Endothelial cell of umbilical vein (primary cell): ENCODE results near the gene MINAR1. TPM values are rescaled to one million over a fixed set of nuclear protein-coding genes. Genes with fewer than 3 reads are reported as not detected.

Experiments
- BruUV-seq: library from RNA; stranded (reverse); fragments of 400-500 nt; replicated peaks from 2 replicates; lab custom pipeline; 2021; lab: Mats Ljungman, UMichigan
- CTCF ChIA-PET: fragments of 300-600, 350-600 bp; sonication (Branson Sonifier 250); formaldehyde crosslinking; loops from one replicate; lab custom pipeline; 2021; ENCODE audit warnings: antibody characterized with exemption, inconsistent platforms; lab: Charles Lee
- POLR2A ChIA-PET: fragments of 300-600, 350-600 bp; sonication (Branson Sonifier 250); formaldehyde crosslinking; loops from one replicate; lab custom pipeline; 2021; ENCODE audit warnings: antibody characterized with exemption, inconsistent platforms; lab: Charles Lee
- DNase-seq: peaks from one replicate; pipeline ENCODE4 v3.0.0-alpha.2; 2011; ENCODE audit warnings: low read depth, low spot score
- FAIRE-seq: peaks from 2 replicates; lab custom pipeline; 2011; peaks lifted over from hg19 to GRCh38; lab: Jason Lieb, UNC
- H2AFZ ChIP-seq: 2 replicates; pipeline ENCODE4 v1.6.0; 2012; ENCODE audit warnings: low read depth, low read length, control low read depth, inconsistent platforms
- H3K27ac ChIP-seq: 2 replicates; pipeline ENCODE4 v1.5.1; 2011; ENCODE audit warnings: low read depth, mild to moderate bottlenecking, control low read depth, low read length, moderate library complexity; ENCODE audit not compliant: insufficient read depth
- H3K27me3 ChIP-seq, 2 experiments: 2 replicates each; pipeline versions ENCODE4 v1.6.0 to v1.6.1; 2011; ENCODE audit warnings: low read length in 2 of 2, mixed read lengths in 1 of 2; ENCODE audit not compliant: control insufficient read depth in 2 of 2, insufficient read depth in 2 of 2
- H3K36me3 ChIP-seq, 2 experiments: 2 replicates in 1 of 2; 3 replicates in 1 of 2; pipeline ENCODE4 v1.5.1; 2011; ENCODE audit warnings: low read length in 2 of 2, mild to moderate bottlenecking in 1 of 2, moderate library complexity in 1 of 2; ENCODE audit not compliant: control insufficient read depth in 2 of 2, insufficient read depth in 2 of 2; ENCODE audit errors: extremely low read depth in 1 of 2
- H3K4me1 ChIP-seq: 3 replicates; pipeline ENCODE4 v1.5.1; 2011; ENCODE audit warnings: mild to moderate bottlenecking, low read length; ENCODE audit not compliant: control insufficient read depth, insufficient read depth; ENCODE audit errors: extremely low read depth
- H3K4me2 ChIP-seq: 2 replicates; pipeline ENCODE4 v1.6.1; 2011; ENCODE audit warnings: low read length, control low read depth, mixed read lengths; ENCODE audit not compliant: insufficient read depth
- H3K4me3 ChIP-seq, 3 experiments: fragments of 200-600 bp in 1 of 3; sonication (generic), shearing (Covaris generic) in 1 of 3; replicated peaks in 1 of 3; 2 replicates each; pipeline ENCODE4 v1.5.1; 2011 to 2016; ENCODE audit warnings: control low read depth in 3 of 3, low read length in 3 of 3, mild to moderate bottlenecking in 2 of 3, inconsistent platforms in 1 of 3, low read depth in 1 of 3, moderate library complexity in 1 of 3; ENCODE audit not compliant: insufficient read depth in 1 of 3
- H3K79me2 ChIP-seq: 2 replicates; pipeline ENCODE4 v1.6.0; 2012; ENCODE audit warnings: low read length, inconsistent platforms; ENCODE audit not compliant: control insufficient read depth, insufficient read depth
- H3K9ac ChIP-seq: replicated peaks from 2 replicates; pipeline ENCODE3; 2011; ENCODE audit warnings: low read length, control low read depth; ENCODE audit not compliant: insufficient read depth; ENCODE audit errors: extremely low read depth
- H3K9me1 ChIP-seq: replicated peaks from 3 replicates; pipeline ENCODE4 v1.6.0; 2011; ENCODE audit warnings: mild to moderate bottlenecking, low read length; ENCODE audit not compliant: control insufficient read depth, insufficient read depth; ENCODE audit errors: extremely low read depth
- H3K9me3 ChIP-seq: replicated peaks from 2 replicates; pipeline ENCODE4 v1.5.1; 2012; ENCODE audit warnings: low read length, inconsistent platforms; ENCODE audit not compliant: control insufficient read depth, insufficient read depth
- H4K20me1 ChIP-seq: replicated peaks from 2 replicates; pipeline ENCODE3; 2011; ENCODE audit warnings: mild to moderate bottlenecking, low read length; ENCODE audit not compliant: control insufficient read depth, insufficient read depth; ENCODE audit errors: extremely low read depth
- EZH2 ChIP-seq: IDR thresholded peaks from 2 replicates; pipeline ENCODE4 v1.6.1; 2012; ENCODE audit warnings: borderline replicate concordance, low read depth, mild to moderate bottlenecking, moderate library complexity, low read length, inconsistent platforms; ENCODE audit not compliant: severe bottlenecking
- FOS ChIP-seq: IDR thresholded peaks from 2 replicates; pipeline ENCODE4 v1.6.1; 2011; ENCODE audit warnings: mild to moderate bottlenecking, low read length, moderate library complexity, borderline replicate concordance; ENCODE audit not compliant: insufficient read depth
- GATA2 ChIP-seq: IDR thresholded peaks from 2 replicates; pipeline ENCODE4 v1.7.0; 2011; ENCODE audit warnings: low read depth, mild to moderate bottlenecking, moderate library complexity, mixed read lengths, low read length; ENCODE audit not compliant: insufficient read length, insufficient read depth
- JUN ChIP-seq: IDR thresholded peaks from 2 replicates; pipeline ENCODE4 v1.6.1; 2011; ENCODE audit warnings: borderline replicate concordance, low read depth; ENCODE audit not compliant: insufficient read length, insufficient read depth
- MYC ChIP-seq: IDR thresholded peaks from one replicate; pipeline ENCODE4 v1.6.1; 2011; ENCODE audit warnings: mild to moderate bottlenecking, low read depth, low read length
- POLR2A ChIP-seq: IDR thresholded peaks from 2 replicates; pipeline ENCODE4 v1.6.1; 2012; ENCODE audit warnings: low read depth, mild to moderate bottlenecking, control low read depth, low read length
- POLR2AphosphoS5 ChIP-seq: IDR thresholded peaks from 2 replicates; pipeline ENCODE4 v1.6.1; 2012; ENCODE audit warnings: low read depth, mild to moderate bottlenecking, control low read depth, low read length, moderate library complexity; ENCODE audit not compliant: insufficient read depth
- dilution Hi-C: fragments of 300-500 bp; cut with MboI; formaldehyde crosslinking; loops from one replicate; pipeline ENCODE4 v1.15.0; 2019; ENCODE audit warnings: low sequenced_read_pairs; ENCODE audit not compliant: extremely low pct_ligation_motif_present
- intact Hi-C: fragments of 100-400 bp; cut with micrococcal nuclease; formaldehyde crosslinking; loops from one replicate; pipeline ENCODE4 v1.10.0; 2022
- polyA plus RNA-seq, 4 experiments: library from polyadenylated mRNA; depleted of rRNA in 3 of 4; stranded (reverse) in 3 of 4; unstranded in 1 of 4; fragments of >200 nt; gene quantifications; 2 replicates each; pipeline versions ENCODE4 v1.2.1 to v1.2.3, GENCODE V29; 2011 to 2012; ENCODE audit warnings: missing spikeins in 1 of 4
- total RNA-seq: library from RNA; stranded (reverse); gene quantifications from 2 replicates; pipeline ENCODE4 v1.2.3, GENCODE V29; 2021
- TF ChIP-seq, protein P1 (sequence below), 2 donors: IDR thresholded peaks; 1 replicate in 1 of 2; 2 replicates in 1 of 2; pipeline ENCODE4 v1.5.1; 2011; ENCODE audit warnings: low read length in 2 of 2, mild to moderate bottlenecking in 2 of 2, moderate library complexity in 2 of 2, control low read depth in 1 of 2, inconsistent platforms in 1 of 2, low read depth in 1 of 2; ENCODE audit not compliant: insufficient read depth in 1 of 2; ENCODE audit errors: extremely low read depth in 1 of 2
- TF ChIP-seq, protein P2 (sequence below): IDR thresholded peaks from 2 replicates; pipeline ENCODE4 v1.6.1; 2011; ENCODE audit not compliant: insufficient read depth, insufficient read length

MINAR1 gene
- total and polyA plus RNA-seq, 2 donors (not counting 3 experiments of a cell fraction or from before 2014, with no cell fraction given), result 0.33 to 0.93 TPM

DNA sequence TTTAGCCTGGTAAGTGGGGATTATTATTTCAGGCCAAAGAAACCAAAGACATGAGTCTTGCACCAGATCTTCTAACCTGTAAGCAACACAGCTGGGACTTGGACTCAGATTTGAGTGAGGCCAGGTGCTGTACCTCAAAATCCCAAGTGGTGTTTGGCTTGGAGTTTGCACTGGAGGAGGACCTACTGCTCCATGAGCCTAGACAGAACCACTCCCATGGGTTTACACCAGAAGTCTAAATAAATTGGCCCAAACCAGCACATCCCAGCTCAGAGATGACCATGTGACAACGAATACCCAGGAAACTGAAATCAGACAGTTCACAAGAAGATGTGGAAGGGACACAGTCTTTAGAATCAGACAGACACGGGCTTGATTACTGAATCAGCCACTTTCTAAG lies 47.5 kb downstream of the MINAR1 start:
- H3K4me2 ChIP-seq, result no peak overlapping the region
- H3K4me1 ChIP-seq, result no peaks in the 10 kb centered on the region
- BruUV-seq, result no TSS peak
- ChIA-PET POLR2A (no interaction called here), CTCF (no interaction called here)
- no peaks in the 10 kb centered on the region for H3K9me3 ChIP-seq
- DNase-seq, result no peak
- no peaks in the 10 kb centered on the region for H3K27me3 ChIP-seq
- H3K27ac ChIP-seq, result no peak overlapping the region
- dilution Hi-C loops (no loop called here), intact Hi-C loops (no loop called here)
- no peaks in the 10 kb centered on the region for H3K36me3 ChIP-seq
- no peak overlapping the region for H3K9ac ChIP-seq
- no peak overlapping the region for H3K4me3 ChIP-seq
- H4K20me1 ChIP-seq, result no peaks in the 10 kb centered on the region
- no peak for TF ChIP-seq JUN
- TF ChIP-seq, protein P1, sequence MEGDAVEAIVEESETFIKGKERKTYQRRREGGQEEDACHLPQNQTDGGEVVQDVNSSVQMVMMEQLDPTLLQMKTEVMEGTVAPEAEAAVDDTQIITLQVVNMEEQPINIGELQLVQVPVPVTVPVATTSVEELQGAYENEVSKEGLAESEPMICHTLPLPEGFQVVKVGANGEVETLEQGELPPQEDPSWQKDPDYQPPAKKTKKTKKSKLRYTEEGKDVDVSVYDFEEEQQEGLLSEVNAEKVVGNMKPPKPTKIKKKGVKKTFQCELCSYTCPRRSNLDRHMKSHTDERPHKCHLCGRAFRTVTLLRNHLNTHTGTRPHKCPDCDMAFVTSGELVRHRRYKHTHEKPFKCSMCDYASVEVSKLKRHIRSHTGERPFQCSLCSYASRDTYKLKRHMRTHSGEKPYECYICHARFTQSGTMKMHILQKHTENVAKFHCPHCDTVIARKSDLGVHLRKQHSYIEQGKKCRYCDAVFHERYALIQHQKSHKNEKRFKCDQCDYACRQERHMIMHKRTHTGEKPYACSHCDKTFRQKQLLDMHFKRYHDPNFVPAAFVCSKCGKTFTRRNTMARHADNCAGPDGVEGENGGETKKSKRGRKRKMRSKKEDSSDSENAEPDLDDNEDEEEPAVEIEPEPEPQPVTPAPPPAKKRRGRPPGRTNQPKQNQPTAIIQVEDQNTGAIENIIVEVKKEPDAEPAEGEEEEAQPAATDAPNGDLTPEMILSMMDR (IDR thresholded peaks at IDR 0.05; ENCODE audit: extremely low read depth in 1 of 2, insufficient read depth in 1 of 2, low read depth in 1 of 2, low read length in 2 of 2), result no peak
- no peak for TF ChIP-seq FOS
- TF ChIP-seq GATA2, result no peak
- no peak for TF ChIP-seq POLR2A
- TF ChIP-seq POLR2AphosphoS5, result no peak
- no peak for FAIRE-seq
- no peaks in the 10 kb centered on the region for H3K79me2 ChIP-seq
- no peak overlapping the region for H2AFZ ChIP-seq
- H3K9me1 ChIP-seq, result no peaks in the 10 kb centered on the region

DNA sequence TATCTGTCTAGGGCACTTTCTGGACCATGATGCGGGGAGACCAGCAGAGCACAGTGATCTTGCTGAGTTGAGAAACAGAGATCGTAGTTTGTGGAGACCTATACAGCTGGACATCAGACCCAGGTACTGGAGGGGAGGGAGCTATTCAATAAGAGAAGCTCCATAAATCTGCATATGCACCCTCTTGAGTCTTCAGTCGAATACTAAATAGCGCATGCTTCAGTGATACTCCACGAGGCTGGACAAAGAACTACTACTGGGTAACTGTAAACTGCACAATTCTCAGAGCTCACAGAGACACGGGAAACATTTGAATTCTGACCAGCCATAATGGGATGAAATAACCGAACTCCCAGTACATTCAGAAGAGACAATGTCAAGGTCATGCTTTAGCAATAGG lies 49.7 kb downstream of the MINAR1 start:
- Histone ChIP-seq H3K36me3 (no peaks in the 10 kb centered on the region), H3K27me3 (no peaks in the 10 kb centered on the region), H3K4me3 (no peak overlapping the region), H3K27ac (no peak overlapping the region), H2AFZ (no peak overlapping the region), H3K9ac (no peak overlapping the region), H3K79me2 (no peaks in the 10 kb centered on the region), H3K4me1 (no peaks in the 10 kb centered on the region), H3K9me3 (no peaks in the 10 kb centered on the region), H3K4me2 (no peak overlapping the region), H3K9me1 (no peaks in the 10 kb centered on the region), H4K20me1 (no peaks in the 10 kb centered on the region)
- ChIA-PET CTCF (no interaction called here), POLR2A (no interaction called here)
- FAIRE-seq, result no peak
- intact Hi-C loops (no loop called here), dilution Hi-C loops (no loop called here)
- BruUV-seq, result no TSS peak
- DNase-seq, result no peak
- TF ChIP-seq, protein P2, sequence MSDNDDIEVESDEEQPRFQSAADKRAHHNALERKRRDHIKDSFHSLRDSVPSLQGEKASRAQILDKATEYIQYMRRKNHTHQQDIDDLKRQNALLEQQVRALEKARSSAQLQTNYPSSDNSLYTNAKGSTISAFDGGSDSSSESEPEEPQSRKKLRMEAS, result no peak
- TF ChIP-seq POLR2A (no peak), MYC (no peak), JUN (no peak), EZH2 (no peak), POLR2AphosphoS5 (no peak), FOS (no peak), GATA2 (no peak)
- TF ChIP-seq, protein P1 (IDR thresholded peaks at IDR 0.05; ENCODE audit: extremely low read depth in 1 of 2, insufficient read depth in 1 of 2, low read depth in 1 of 2, low read length in 2 of 2), result no peak
